Neural progenitor cell (in vitro differentiated cells): ENCODE measurements around the gene NKTR. TPM values are rescaled to one million over a fixed set of nuclear protein-coding genes. Genes with fewer than 3 reads are reported as not detected.

Source experiments
- DNase-seq: peaks from one replicate; pipeline ENCODE4 v3.0.0-alpha.2; 2016; ENCODE audit warnings: low spot score
- H2AFZ ChIP-seq: fragments of 200-600 bp; sonication (generic); replicated peaks from 2 replicates; pipeline ENCODE4 v1.6.1; 2016; ENCODE audit warnings: antibody characterized with exemption
- H3F3A ChIP-seq: fragments of 200-600 bp; sonication (generic); 2 replicates; pipeline ENCODE4 v1.6.1; 2016; ENCODE audit warnings: antibody characterized with exemption, low read depth
- H3K27ac ChIP-seq: fragments of 200-600 bp; sonication (generic); 2 replicates; pipeline ENCODE4 v1.5.1; 2016; ENCODE audit warnings: mild to moderate bottlenecking
- H3K27me3 ChIP-seq: fragments of 200-600 bp; sonication (generic); 2 replicates; pipeline ENCODE4 v1.6.1; 2016; ENCODE audit warnings: mild to moderate bottlenecking, moderate library complexity
- H3K36me3 ChIP-seq: fragments of 200-600 bp; sonication (generic); 2 replicates; pipeline ENCODE4 v1.5.1; 2016
- H3K4me1 ChIP-seq: fragments of 200-600 bp; sonication (generic); 2 replicates; pipeline ENCODE4 v1.6.1; 2016; ENCODE audit warnings: mixed run types
- H3K4me2 ChIP-seq: fragments of 200-600 bp; sonication (generic); 2 replicates; pipeline ENCODE4 v1.6.1; 2016
- H3K4me3 ChIP-seq: fragments of 200-600 bp; sonication (generic); 2 replicates; pipeline ENCODE4 v1.5.1; 2016
- H3K79me2 ChIP-seq: fragments of 200-600 bp; sonication (generic); 2 replicates; pipeline ENCODE4 v1.6.1; 2016; ENCODE audit warnings: low read depth
- H3K9ac ChIP-seq: fragments of 200-600 bp; sonication (generic); 2 replicates; pipeline ENCODE4 v1.6.1; 2016
- H3K9me3 ChIP-seq: fragments of 200-600 bp; sonication (generic); 2 replicates; pipeline ENCODE4 v1.5.1; 2016; ENCODE audit warnings: low read depth
- H4K20me1 ChIP-seq: fragments of 200-600 bp; sonication (generic); 2 replicates; pipeline ENCODE4 v1.6.1; 2016; ENCODE audit warnings: low read depth
- H3K27ac Mint-ChIP-seq: 3 replicates; pipeline ENCODE4 v1.8.0; 2021; ENCODE audit warnings: mixed read lengths
- H3K27me3 Mint-ChIP-seq: 2 replicates; pipeline ENCODE4 v1.8.0; 2022; ENCODE audit warnings: low read depth, mild to moderate bottlenecking, inconsistent platforms, moderate library complexity, mixed read lengths; ENCODE audit not compliant: insufficient read depth
- H3K36me3 Mint-ChIP-seq: 3 replicates; pipeline ENCODE4 v1.8.0; 2021; ENCODE audit warnings: mixed read lengths
- H3K4me1 Mint-ChIP-seq: 3 replicates; pipeline ENCODE4 v1.8.0; 2021; ENCODE audit warnings: mixed read lengths
- H3K4me3 Mint-ChIP-seq: 3 replicates; pipeline ENCODE4 v1.8.0; 2021; ENCODE audit warnings: mild to moderate bottlenecking, moderate library complexity, mixed read lengths
- H3K9me3 Mint-ChIP-seq: 3 replicates; pipeline ENCODE4 v1.8.0; 2020; ENCODE audit warnings: mixed read lengths
- EZH2 ChIP-seq: fragments of 200-600 bp; sonication (generic); IDR thresholded peaks from 2 replicates; pipeline ENCODE4 v1.6.1; 2017; ENCODE audit warnings: antibody characterized with exemption, mild to moderate bottlenecking, moderate library complexity
- EZH2phosphoT487 ChIP-seq: fragments of 200-600 bp; sonication (generic); IDR thresholded peaks from 2 replicates; pipeline ENCODE4 v1.6.1; 2017; ENCODE audit warnings: antibody characterized with exemption
- total RNA-seq: library from RNA; depleted of rRNA; stranded (reverse); fragments of >200 nt; gene quantifications from 2 replicates; pipeline ENCODE4 v1.2.3, GENCODE V29; 2015; ENCODE audit warnings: low replicate concordance
- TF ChIP-seq, protein P1 (sequence below): fragments of 200-600 bp; sonication (generic); IDR thresholded peaks from 2 replicates; pipeline ENCODE4 v1.5.1; 2017; ENCODE audit warnings: antibody characterized with exemption, mild to moderate bottlenecking

Gene NKTR
- total RNA-seq, 1 donor from 2014 or later: 190 TPM

DNA sequence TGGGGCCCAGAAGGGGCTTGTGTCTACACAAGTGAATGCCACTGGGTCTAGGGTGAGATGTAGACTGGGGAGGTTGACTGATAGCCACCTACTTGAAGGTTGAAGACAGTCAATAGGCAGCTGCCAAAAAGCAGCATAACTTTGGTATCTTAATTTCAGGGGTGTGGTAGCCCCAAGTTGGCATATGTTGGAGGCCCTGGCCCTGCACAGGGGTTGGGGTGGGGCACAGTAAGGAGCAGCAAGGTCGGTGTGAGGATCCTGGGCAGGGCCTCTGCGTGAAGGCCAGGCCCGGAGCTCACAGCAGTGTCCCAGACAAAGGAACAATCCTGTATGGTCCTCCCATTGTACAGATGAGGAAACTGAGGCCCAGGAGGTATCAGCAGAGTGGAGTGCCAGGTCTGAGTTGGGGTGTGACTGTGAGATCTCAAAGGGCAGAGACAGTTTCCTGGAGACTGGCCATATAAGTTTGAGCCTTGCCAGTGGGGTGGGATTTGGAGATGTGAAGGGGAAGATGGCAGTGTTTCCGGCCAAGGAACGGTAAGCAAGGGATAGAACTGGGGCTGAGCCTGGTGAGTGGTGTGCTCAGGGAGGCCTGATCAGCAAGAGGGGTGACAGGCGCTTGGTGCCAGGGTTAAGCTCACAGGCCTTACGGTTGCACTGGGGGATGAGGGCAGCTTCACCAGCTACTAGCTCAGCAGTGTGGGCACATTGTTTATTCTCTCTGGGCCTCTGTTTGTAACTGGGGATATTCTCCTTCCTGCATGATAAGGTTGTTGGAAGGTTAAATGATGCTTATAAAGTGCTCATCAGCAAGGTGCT, 86.6 kb downstream of the NKTR start:
- DNase-seq: no peak
- Histone ChIP-seq H3K4me1 (peaks cover 7% of the 10 kb centered on the region), H3K79me2 (no peaks in the 10 kb centered on the region), H3K9ac (no peak overlapping the region), H2AFZ (no peak overlapping the region), H3K27me3 (no peaks in the 10 kb centered on the region), H3F3A (no peaks in the 10 kb centered on the region), H3K27ac (no peak overlapping the region), H3K9me3 (no peaks in the 10 kb centered on the region), H3K4me3 (no peak overlapping the region), H4K20me1 (no peaks in the 10 kb centered on the region), H3K4me2 (no peak overlapping the region), H3K36me3 (no peaks in the 10 kb centered on the region)
- no peak overlapping the region for H3K27ac Mint-ChIP-seq
- H3K4me3 Mint-ChIP-seq: no peak overlapping the region
- TF ChIP-seq EZH2phosphoT487: no peak
- TF ChIP-seq, protein P1, sequence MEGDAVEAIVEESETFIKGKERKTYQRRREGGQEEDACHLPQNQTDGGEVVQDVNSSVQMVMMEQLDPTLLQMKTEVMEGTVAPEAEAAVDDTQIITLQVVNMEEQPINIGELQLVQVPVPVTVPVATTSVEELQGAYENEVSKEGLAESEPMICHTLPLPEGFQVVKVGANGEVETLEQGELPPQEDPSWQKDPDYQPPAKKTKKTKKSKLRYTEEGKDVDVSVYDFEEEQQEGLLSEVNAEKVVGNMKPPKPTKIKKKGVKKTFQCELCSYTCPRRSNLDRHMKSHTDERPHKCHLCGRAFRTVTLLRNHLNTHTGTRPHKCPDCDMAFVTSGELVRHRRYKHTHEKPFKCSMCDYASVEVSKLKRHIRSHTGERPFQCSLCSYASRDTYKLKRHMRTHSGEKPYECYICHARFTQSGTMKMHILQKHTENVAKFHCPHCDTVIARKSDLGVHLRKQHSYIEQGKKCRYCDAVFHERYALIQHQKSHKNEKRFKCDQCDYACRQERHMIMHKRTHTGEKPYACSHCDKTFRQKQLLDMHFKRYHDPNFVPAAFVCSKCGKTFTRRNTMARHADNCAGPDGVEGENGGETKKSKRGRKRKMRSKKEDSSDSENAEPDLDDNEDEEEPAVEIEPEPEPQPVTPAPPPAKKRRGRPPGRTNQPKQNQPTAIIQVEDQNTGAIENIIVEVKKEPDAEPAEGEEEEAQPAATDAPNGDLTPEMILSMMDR: no peak
- TF ChIP-seq EZH2: no peak
- no peaks in the 10 kb centered on the region for H3K9me3 Mint-ChIP-seq
- no peaks in the 10 kb centered on the region for H3K36me3 Mint-ChIP-seq
- H3K27me3 Mint-ChIP-seq: peaks cover 4% of the 10 kb centered on the region
- peaks cover 8% of the 10 kb centered on the region for H3K4me1 Mint-ChIP-seq

DNA sequence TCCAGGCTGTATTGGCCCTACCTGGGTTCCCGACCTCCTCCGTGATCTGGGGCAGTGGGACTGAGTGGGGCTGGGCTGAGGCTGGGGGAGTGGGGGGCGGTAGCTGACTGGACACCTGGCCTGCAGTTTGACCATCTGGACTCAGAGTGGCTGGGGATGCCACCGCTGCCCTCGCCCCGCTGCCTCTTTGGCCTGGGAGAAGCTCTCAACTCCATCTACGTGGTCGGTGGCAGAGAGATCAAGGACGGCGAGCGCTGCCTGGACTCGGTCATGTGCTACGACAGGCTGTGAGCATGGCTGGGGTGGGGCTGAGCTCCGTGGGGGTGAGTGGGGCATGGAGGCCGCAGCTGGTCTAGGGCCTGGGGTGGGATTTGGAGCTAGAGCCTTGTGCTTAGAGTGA, 87.5 kb downstream of the NKTR start:
- Histone ChIP-seq H4K20me1 (no peaks in the 10 kb centered on the region), H3K27ac (no peak overlapping the region), H2AFZ (no peak overlapping the region), H3K4me2 (no peak overlapping the region), H3F3A (no peaks in the 10 kb centered on the region), H3K9me3 (no peaks in the 10 kb centered on the region), H3K9ac (no peak overlapping the region), H3K4me1 (peaks cover 7% of the 10 kb centered on the region), H3K27me3 (no peaks in the 10 kb centered on the region), H3K79me2 (no peaks in the 10 kb centered on the region), H3K36me3 (no peaks in the 10 kb centered on the region), H3K4me3 (no peak overlapping the region)
- DNase-seq: no peak
- Mint-ChIP-seq H3K4me3 (no peak overlapping the region), H3K27me3 (peaks cover 4% of the 10 kb centered on the region), H3K4me1 (peaks cover 8% of the 10 kb centered on the region), H3K27ac (no peak overlapping the region), H3K36me3 (no peaks in the 10 kb centered on the region), H3K9me3 (no peaks in the 10 kb centered on the region)
- TF ChIP-seq, protein P1: no peak
- TF ChIP-seq EZH2phosphoT487 (no peak), EZH2 (no peak)

DNA sequence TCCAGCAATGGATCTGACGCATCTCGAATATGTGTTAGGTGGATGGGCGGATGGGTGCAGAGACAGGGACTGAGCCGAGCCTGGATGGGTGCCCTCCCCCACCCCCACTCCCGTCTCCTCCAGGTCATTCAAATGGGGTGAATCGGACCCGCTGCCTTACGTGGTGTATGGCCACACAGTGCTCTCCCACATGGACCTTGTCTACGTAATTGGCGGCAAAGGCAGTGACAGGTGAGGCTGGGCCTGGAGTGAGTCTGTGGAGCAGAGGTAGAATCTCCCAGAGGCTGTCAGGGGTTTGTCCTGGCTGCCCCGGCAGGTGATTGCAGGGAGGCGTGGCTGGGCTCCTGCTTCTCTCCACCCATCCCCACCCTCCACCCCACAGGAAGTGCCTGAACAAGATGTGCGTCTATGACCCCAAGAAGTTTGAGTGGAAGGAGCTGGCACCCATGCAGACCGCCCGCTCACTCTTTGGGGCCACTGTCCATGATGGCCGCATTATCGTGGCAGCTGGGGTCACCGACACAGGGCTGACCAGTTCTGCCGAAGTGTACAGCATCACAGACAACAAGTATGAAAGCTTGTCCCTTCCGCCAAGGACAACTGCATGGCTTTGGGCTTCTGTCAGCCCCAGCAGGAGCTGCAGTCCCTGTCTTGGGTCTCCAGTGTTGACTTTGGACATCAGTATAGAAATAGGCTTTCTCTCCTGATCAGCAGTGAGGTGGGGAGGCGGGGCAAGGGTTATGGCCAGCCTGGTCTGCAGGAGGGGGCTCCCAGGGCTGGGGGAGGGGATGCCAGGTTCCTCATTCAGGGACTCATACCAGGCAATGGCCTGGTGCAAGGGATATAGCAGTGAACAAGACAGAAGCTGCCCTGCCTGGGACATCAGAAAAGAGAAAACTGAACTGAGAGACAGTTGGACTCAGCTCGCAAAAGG, 88.3 kb downstream of the NKTR start:
- no peak for DNase-seq
- Mint-ChIP-seq H3K4me3 (no peak overlapping the region), H3K9me3 (no peaks in the 10 kb centered on the region), H3K27ac (no peak overlapping the region), H3K4me1 (peaks cover 8% of the 10 kb centered on the region), H3K36me3 (no peaks in the 10 kb centered on the region), H3K27me3 (peaks cover 4% of the 10 kb centered on the region)
- Histone ChIP-seq H3K9me3 (no peaks in the 10 kb centered on the region), H3K27ac (no peak overlapping the region), H3K4me1 (peaks cover 7% of the 10 kb centered on the region), H3F3A (no peaks in the 10 kb centered on the region), H3K4me3 (no peak overlapping the region), H3K4me2 (no peak overlapping the region), H3K36me3 (no peaks in the 10 kb centered on the region), H3K79me2 (no peaks in the 10 kb centered on the region), H3K9ac (no peak overlapping the region), H3K27me3 (no peaks in the 10 kb centered on the region), H2AFZ (no peak overlapping the region), H4K20me1 (no peaks in the 10 kb centered on the region)
- TF ChIP-seq EZH2 (no peak), EZH2phosphoT487 (no peak)
- TF ChIP-seq, protein P1: no peak
